HEK293 (cell line): Measurements from ENCODE around the gene PFN1.

Experiments
- OVOL3 ChIP-seq: fragments of 450-650 bp; formaldehyde crosslinking; IDR thresholded peaks from 2 replicates; pipeline ENCODE4 v1.5.1; 2016; ENCODE audit warnings: missing biosample characterization, missing genetic modification characterization
- PRDM10 ChIP-seq: fragments of 450-650 bp; formaldehyde crosslinking; IDR thresholded peaks from 2 replicates; pipeline ENCODE4 v1.5.1; 2016; ENCODE audit warnings: missing biosample characterization, missing genetic modification characterization
- ZBTB8A ChIP-seq: fragments of 450-650 bp; formaldehyde crosslinking; IDR thresholded peaks from 2 replicates; pipeline ENCODE4 v1.5.1; 2016; ENCODE audit warnings: missing biosample characterization, missing genetic modification characterization
- ZNF138 ChIP-seq: fragments of 450-650 bp; formaldehyde crosslinking; IDR thresholded peaks from 2 replicates; pipeline ENCODE4 v1.5.1; 2016; ENCODE audit warnings: missing biosample characterization, missing genetic modification characterization, borderline replicate concordance
- ZNF18 ChIP-seq: fragments of 450-650 bp; formaldehyde crosslinking; IDR thresholded peaks from 2 replicates; pipeline ENCODE4 v1.5.1; 2016; ENCODE audit warnings: missing biosample characterization, missing genetic modification characterization
- ZNF211 ChIP-seq: fragments of 450-650 bp; formaldehyde crosslinking; IDR thresholded peaks from 2 replicates; pipeline ENCODE4 v1.5.1; 2016; ENCODE audit warnings: low read depth, missing biosample characterization, missing genetic modification characterization
- ZNF23 ChIP-seq: fragments of 450-650 bp; formaldehyde crosslinking; IDR thresholded peaks from 2 replicates; pipeline ENCODE4 v1.5.1; 2016; ENCODE audit warnings: missing biosample characterization, missing genetic modification characterization, borderline replicate concordance
- ZNF350 ChIP-seq: fragments of 450-650 bp; formaldehyde crosslinking; IDR thresholded peaks from 2 replicates; pipeline ENCODE4 v1.5.0; 2017; ENCODE audit warnings: missing biosample characterization, mild to moderate bottlenecking, missing genetic modification characterization
- ZNF670 ChIP-seq: fragments of 450-650 bp; formaldehyde crosslinking; IDR thresholded peaks from 2 replicates; pipeline ENCODE4 v1.5.1; 2016; ENCODE audit warnings: missing biosample characterization, missing genetic modification characterization, low read depth
- TF ChIP-seq, protein P1 (sequence below): fragments of 450-650 bp; formaldehyde crosslinking; IDR thresholded peaks from 2 replicates; pipeline ENCODE4 v1.5.1; 2016; ENCODE audit warnings: missing biosample characterization, missing genetic modification characterization
- TF ChIP-seq, protein P2 (sequence below): fragments of 450-650 bp; formaldehyde crosslinking; IDR thresholded peaks from 2 replicates; pipeline ENCODE4 v1.5.1; 2016; ENCODE audit warnings: missing biosample characterization, missing genetic modification characterization

DNA sequence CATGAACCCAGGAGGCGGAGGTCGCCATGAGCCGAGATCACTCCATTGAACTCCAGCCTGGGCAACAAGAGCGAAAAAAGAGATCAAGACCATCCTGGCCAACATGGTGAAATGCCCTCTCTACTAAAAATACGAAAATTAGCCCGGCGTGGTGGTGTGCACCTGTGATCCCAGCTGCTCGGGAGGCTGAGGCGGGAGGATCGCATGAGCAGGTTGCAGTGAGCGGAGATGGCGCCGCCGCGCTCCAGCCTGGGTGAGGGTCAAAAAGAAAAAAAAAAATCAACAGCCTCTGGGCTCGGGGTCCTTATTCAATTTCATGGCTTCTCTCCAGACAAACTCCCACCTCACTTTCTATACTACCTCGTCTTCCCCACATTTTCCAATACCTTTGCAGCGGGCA lies 19.4 kb downstream of the PFN1 start:
- TF ChIP-seq ZNF23 (no peak), ZNF211 (tag by site-specific recombination) (no peak), ZBTB8A (tag by site-specific recombination) (no peak), PRDM10 (tag by site-specific recombination) (no peak), ZNF670 (tag by site-specific recombination) (no peak), ZNF350 (tag by site-specific recombination) (no peak), ZNF18 (tag by site-specific recombination) (no peak), ZNF138 (tag by site-specific recombination) (no peak), OVOL3 (tag by site-specific recombination) (no peak)
- TF ChIP-seq, protein P1, sequence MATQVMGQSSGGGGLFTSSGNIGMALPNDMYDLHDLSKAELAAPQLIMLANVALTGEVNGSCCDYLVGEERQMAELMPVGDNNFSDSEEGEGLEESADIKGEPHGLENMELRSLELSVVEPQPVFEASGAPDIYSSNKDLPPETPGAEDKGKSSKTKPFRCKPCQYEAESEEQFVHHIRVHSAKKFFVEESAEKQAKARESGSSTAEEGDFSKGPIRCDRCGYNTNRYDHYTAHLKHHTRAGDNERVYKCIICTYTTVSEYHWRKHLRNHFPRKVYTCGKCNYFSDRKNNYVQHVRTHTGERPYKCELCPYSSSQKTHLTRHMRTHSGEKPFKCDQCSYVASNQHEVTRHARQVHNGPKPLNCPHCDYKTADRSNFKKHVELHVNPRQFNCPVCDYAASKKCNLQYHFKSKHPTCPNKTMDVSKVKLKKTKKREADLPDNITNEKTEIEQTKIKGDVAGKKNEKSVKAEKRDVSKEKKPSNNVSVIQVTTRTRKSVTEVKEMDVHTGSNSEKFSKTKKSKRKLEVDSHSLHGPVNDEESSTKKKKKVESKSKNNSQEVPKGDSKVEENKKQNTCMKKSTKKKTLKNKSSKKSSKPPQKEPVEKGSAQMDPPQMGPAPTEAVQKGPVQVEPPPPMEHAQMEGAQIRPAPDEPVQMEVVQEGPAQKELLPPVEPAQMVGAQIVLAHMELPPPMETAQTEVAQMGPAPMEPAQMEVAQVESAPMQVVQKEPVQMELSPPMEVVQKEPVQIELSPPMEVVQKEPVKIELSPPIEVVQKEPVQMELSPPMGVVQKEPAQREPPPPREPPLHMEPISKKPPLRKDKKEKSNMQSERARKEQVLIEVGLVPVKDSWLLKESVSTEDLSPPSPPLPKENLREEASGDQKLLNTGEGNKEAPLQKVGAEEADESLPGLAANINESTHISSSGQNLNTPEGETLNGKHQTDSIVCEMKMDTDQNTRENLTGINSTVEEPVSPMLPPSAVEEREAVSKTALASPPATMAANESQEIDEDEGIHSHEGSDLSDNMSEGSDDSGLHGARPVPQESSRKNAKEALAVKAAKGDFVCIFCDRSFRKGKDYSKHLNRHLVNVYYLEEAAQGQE (tag by site-specific recombination): no peak
- TF ChIP-seq, protein P2, sequence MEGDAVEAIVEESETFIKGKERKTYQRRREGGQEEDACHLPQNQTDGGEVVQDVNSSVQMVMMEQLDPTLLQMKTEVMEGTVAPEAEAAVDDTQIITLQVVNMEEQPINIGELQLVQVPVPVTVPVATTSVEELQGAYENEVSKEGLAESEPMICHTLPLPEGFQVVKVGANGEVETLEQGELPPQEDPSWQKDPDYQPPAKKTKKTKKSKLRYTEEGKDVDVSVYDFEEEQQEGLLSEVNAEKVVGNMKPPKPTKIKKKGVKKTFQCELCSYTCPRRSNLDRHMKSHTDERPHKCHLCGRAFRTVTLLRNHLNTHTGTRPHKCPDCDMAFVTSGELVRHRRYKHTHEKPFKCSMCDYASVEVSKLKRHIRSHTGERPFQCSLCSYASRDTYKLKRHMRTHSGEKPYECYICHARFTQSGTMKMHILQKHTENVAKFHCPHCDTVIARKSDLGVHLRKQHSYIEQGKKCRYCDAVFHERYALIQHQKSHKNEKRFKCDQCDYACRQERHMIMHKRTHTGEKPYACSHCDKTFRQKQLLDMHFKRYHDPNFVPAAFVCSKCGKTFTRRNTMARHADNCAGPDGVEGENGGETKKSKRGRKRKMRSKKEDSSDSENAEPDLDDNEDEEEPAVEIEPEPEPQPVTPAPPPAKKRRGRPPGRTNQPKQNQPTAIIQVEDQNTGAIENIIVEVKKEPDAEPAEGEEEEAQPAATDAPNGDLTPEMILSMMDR (tag by site-specific recombination): no peak
